EL (cell line): Measurements from ENCODE around the gene LUM.
A peak's percentile ranks its signal among the peaks of the same experiment; 100 is the strongest.

ENCODE experiments used
- DNase-seq: peaks from one replicate; pipeline ENCODE4 v3.0.0-alpha.2; 2016

The LUM gene

DNA sequence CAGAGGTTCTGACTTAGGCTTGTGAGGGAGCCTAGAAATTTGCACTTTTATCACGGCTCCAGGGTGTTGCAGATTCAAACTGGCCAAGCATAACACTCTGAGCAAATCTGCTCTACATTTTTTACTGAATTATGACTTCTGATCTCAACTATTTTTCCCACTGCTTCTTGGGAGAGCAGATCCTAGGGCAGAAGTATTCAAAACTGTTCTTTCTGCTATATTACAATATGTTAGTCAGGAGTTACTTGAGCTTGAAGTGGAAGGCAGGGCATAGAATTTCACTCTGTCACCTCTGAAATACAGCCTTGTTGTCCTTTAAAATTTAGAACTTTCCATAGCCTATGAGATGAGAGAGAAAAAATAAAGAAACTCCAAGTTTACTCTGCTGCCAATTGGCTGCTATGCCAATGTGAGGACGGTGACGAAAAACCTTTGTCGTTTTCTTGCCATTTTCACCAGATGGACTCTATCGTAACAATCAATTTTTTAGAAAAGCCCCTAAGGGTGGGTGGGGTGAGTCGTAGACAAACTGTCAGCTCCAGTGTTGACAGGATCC is 37.1 kb downstream of the LUM start:
- no peak for DNase-seq

- no peak for DNase-seq
These were observed 37.9 kb downstream of the LUM start for GRCh38 chr12:91073426-91073825.

DNA sequence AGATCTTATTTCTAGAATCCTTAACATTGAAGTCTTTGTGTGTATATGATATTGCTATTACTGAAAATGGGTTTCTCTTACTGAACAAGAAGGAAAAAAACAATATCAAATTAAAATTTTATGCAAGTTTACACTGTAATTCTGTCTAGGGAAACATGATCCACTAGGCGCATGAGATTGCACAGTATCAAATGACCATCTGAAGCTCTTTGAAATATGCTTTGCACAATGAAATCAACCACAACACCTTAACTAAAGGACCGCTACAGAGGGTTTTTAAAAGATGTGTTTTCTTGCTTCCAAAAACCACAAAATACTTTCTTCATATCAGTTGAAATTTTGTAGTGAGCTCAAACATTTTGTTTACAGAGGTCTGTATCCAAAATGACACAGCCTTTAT is 38.4 kb downstream of the LUM start:
- DNase-seq: no peak

GRCh38 chr12:91070936-91071335 is 40.4 kb downstream of the LUM start:
- DNase-seq: no peak

GRCh38 chr12:91065396-91065795 is 45.9 kb downstream of the LUM start:
- no peak for DNase-seq

DNA sequence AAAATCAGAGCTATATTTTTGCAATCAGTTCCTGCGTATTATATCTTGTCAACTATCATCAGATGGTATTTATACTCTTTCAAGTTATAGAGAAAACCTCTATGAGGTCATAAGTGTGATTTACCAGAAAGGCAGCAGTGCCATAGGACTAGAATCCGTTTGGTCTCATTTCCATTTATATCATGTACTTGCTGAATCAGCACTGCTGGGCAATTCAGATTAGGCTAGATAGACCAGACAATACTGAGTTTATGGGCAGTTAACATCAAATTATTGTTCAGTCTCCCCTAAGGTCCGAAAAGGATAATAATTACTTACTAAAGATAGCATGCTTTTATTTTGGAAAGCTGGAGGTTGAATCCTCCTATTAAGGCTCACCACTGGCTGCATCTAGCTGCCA is 46.7 kb downstream of the LUM start:
- no peak for DNase-seq

GRCh38 chr12:91061091-91061490 is 50.2 kb downstream of the LUM start:
- DNase-seq: no peak

DNA sequence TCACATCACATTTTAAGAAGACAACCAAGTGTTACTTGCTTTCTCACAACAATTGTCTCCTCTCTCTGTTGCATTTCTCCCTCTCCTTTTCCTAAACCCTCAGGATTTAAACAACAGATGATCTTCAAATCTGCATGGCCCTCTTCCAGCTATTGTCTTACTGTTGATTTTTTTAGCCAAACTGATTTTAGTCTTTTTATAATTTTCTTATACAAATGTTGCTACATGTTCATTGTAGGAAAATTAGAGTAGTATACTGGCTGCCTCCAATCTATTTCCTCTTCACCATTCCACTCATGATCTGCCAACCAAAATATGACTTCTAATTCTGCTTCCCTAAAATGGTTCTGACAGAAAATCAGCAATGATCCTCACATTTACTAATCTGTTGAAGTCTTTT is 52.1 kb downstream of the LUM start:
- DNase-seq: no peak

DNA sequence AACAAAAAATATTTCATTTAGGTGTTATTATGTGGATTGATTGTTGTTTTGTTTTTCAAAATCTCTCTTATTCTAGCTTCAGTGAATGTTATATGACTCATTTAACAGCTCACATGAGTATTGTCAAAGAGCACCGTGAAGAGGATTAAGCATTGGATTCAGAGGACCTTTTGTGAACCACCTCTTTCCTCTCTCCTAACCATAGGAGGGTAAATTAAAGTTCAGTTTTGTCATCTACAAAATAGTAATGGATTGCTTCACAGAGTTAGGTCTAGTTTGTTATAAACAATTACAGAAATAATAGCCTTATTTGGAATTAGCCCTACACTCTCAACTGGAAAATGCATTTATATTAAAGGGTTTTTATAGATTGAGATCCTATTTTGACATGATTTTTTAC is 52.5 kb downstream of the LUM start:
- DNase-seq: no peak

DNA sequence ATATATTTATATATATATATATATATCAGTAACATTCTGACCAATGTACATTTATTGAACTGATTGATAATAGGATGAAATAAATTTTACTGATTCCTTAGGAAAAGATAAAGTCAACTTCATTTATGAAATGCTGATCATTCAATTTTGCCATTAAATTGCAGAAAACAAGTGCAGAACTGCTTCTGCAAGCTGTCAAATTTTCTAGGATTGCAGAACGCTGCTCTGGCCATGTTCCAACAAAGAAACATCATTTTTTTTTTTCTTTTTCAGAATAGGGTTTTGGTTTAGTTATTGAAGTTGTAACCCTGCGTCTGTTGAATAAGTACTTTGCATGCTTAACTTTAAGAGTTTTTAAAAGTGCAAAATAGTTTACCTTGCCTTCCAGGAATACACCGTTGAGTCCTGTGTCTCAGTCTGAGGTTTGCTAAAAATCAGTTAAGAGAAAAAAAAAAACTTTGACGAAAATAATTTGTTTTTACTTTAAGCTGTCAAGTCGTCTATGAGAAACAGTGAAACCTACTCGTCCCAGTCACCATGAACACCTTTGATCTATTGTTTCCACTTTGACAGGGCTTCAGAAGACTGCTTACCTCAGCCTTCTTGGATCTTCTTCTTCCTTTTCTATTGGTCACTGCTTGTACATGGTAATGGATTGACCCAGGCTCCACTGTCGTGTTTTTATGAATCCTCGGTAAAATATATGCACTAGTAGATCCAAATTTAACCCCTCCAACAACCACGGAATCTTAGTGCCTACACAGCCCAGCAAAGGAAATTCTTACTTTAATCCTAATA is 53.7 kb downstream of the LUM start, which contains the start of gene KERA:
Gene KERA, minus strand, starts transcription at position 657 of the 798 bp plus-strand sequence. CDS start 1,743 bp downstream, outside the sequence.
- DNase-seq: no peak

GRCh38 chr12:91056488-91056887 is 54.8 kb downstream of the LUM start:
- no peak for DNase-seq

GRCh38 chr12:91055976-91056375 is 55.3 kb downstream of the LUM start:
- DNase-seq: no peak

DNA sequence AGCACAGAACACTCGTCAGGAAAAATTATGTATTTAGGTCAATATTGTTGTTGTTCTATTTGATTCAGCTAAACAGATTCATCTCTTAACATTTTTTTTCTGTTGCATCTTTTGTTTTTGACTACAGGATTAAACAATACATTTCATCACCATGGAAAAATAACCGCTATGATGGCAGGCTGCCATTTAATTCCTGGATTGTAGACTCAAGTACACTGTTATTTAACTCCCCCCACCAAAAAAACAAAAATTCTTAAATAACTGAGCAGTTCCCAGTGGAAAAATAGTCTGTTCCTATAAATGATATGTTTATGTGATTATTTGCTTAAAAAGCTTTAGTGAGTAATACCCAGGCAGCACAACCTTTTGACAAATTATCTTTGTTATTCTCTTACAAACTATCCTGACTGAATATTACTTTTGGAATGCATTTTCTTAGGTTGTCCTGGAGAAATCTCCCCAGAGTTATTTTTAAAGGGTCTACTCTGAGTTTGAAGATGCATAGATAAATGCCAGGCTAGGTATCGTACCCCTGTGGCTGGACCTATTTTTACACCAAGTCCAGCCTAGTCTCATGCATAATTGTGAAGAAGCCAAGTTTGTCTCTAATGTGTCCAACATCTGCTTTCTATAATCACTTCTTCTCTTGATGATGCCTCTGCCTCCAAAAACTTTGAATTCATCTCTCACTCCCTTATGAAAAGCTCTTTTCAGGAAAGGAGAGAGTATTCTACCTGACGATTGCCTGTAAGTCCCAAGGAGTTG is 57.2 kb downstream of the LUM start:
- peak; percentile 65 for DNase-seq
